GM20431 (cell line): ENCODE data around the gene NOTO.

Experiments
- in situ Hi-C: fragments of 300-500 bp; cut with MseI, MboI; formaldehyde crosslinking; loops from one replicate; pipeline ENCODE4 v1.15.0; 2020; ENCODE audit warnings: low sequenced_read_pairs; ENCODE audit not compliant: unreplicated experiment

The NOTO gene

DNA sequence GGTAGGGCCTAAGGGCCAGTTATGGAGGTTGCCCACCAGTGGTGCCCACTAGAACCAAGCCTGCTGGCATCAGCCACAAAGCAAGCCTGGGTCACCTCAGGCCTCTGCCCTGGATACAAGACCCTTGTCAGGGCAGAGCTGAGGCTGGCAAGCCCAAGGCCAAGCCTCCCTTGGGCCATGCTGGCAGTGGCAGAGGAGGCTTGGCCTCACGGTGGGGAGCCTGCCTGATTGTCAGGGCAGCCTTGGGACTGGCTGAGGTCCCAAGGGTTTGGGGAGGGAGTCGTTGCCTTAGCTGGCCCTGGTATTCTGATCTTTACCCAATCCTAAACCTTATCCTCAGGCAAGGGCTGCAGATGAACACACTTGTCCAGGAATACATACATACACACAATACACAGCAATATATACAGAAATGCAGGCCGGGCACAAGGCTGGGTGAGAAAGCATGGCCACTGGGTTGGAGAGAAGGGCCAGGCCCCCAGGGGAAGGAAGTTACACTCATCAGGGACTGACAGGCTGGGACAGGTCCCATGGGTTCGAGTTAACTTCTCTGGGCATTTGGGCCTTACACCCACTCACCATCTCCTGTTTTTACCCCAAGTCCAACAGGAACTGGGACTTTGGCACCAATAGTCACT is 52.8 kb downstream of the NOTO start:
- in situ Hi-C loops = no loop called here

DNA sequence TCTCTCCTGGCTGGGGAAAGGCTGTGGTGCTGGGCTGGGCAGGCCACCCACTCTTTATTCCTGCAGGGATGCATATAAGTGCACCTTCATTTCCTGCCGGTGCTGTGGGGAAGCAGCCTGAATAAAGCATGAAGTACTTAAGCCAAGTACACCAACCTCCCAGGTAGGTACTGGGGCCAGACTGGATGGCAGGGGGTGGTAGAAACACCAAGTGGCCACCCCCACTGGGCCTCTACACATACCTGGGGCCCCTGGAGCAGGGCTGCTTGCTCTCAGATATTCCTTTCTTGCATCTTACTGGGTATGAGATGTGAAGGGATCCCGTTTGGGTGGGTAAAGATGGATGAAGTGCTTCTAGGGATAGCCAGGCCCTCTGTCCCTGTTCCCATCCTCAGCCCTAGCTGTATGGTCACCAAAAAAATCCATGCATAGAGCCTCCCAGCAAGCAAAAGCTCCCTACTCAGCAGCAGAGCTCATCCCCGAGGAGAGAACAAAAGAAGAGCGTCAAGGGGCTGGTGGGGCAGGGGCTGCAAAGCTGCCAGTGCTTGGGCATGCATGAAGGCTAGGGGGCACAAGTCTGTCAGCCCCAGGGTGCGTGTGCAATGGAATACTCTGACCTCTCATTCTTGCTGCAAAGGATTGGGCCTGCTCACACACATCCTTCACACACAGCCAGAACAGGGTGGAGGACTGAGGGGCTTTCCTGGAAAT is 53.7 kb downstream of the NOTO start:
- in situ Hi-C loops = no loop called here

- in situ Hi-C loops = no loop called here
Observed at GRCh38 chr2:73256618-73256922, 54.2 kb downstream of the NOTO start.

GRCh38 chr2:73257021-73257420 is 54.6 kb downstream of the NOTO start:
- in situ Hi-C loops = no loop called here

DNA sequence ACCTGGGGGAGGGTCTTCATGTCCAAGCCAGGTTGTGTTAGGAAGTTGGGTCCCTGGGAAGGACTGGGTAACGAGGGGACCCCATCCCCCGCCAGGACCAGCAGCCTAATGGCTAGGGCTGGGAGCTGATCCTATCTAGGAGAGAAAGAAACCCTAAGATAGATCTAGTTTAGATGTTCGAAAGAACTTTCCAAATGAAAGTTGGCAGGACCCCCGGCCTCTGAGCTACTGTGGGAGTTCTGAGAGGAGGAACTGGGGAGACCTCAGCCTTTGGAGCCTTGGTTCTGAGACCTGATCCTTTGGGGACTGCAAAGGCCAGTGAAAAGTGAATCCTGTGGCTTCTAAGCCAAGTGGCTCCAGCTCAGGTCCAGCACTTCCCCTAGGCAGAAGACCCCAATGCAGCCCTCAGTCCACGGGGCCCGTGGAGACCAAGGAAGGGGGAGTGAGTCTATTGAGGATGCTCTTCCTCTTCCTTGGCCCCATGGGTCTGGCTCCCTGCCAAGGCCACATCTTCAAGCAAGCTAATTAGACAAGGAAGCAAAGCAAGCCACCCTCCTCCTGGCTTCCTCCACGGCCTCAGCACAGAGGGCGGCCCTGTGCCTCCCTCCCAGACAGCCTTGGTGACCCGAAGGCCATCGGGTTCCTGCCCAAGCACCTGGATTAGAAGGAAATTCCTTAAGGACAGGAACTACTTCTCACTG is 55.2 kb downstream of the NOTO start:
- in situ Hi-C loops = no loop called here

DNA sequence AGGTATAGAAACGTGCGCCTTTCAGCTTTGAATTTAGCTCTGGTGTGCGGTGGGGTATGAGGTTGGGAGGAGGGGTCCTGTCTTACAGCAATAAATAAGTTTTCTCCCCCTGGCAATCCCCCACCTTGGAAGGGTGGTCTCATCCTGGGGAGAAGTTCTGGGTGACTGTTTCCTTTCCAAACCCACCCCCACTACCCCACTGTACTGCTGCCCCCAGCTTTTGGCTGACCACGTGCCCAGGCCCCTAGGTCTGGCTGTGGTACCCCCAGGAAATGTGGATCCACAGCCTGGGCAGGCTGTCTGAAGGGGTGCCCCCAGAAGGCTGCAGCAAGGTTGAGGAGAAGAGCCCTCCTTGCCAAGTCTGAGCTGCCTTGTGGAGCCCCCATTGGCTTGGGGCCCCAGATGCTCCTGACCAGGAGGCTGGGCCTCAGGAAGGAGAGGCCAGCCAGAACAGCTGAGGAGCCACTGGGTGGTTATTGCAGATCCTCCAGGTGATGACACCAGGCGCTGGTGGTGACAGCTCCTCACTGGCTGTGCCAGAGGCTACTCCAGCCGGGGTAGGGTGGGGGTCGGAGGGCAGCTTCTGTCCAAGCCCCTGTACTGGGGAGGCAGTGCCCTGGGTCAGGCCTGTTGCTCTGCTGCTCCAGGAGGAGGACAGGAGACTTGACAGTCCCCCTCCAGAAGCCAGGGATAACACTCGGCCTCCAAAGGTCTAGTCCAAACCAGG is 56.0 kb downstream of the NOTO start:
- in situ Hi-C loops = no loop called here

- in situ Hi-C loops = no loop called here
Observed at GRCh38 chr2:73258913-73259215, 56.5 kb downstream of the NOTO start.

GRCh38 chr2:73259276-73259675 is 56.9 kb downstream of the NOTO start:
- in situ Hi-C loops = no loop called here

GRCh38 chr2:73259704-73260337 is 57.4 kb downstream of the NOTO start:
- in situ Hi-C loops = no loop called here

GRCh38 chr2:73260338-73260984 is 58.1 kb downstream of the NOTO start:
- in situ Hi-C loops = no loop called here
